ENCODE data around the gene NQO2. TPM values are rescaled to one million over a fixed set of nuclear protein-coding genes. Genes with fewer than 3 reads are reported as not detected.

NQO2 gene
- total and polyA plus RNA-seq, 2 of the 13 experiments (the other 11 are each of a cell fraction or from before 2014, with no cell fraction given): 32.2 to 56.5 TPM

DNA sequence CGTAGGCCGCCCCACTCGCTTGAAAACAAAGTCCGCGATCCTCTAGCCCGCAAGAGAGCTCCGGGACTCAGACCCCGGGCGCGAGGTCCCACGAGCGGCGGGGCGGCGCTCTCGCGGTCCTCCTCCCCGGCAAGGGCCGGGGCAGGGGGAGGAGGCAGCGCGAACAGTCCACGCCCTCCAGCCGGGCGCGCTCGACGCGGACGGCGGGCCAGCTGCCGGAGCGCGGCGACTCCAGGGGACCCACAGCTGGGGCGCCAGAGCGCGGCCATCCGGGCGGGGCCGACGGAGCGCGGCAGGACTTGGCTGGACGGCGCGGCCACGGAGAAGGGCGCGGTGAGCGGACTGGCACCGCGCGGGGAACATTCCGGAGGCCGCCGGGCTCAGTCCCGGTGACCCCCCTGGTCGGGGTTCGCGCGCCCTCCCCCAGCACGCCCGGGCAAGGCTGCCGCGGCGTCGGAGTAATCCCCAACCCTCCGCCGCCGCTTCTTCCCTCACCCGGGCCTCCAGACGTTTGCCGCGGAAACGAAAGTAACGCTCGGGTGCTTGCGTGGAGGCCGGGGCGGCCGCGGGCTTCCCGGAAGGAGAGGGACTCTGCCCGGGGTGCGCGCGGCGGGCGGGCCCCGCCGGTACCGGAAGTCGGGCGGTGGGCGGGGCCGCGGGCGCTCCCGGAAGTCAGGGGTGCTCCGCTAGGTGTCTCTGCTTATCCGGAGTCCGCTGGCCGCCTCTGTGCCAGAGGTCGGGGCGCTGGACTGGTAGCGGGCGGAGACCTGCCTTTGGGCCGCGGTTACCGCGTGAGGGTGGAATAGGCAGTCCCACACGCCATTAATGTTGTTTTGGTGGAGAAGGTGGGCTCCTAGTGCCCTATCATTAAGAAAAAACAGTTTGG is 68.9 kb downstream of the NQO2 start, which contains the start of gene RIPK1 (continued):
- TF ChIP-seq ZNF558 (CRISPR knock-in tag; IDR thresholded peaks at IDR 0.05; ENCODE audit: borderline replicate concordance) (peak; percentile 80), ZNF180 (CRISPR knock-in tag; IDR thresholded peaks at IDR 0.05; ENCODE audit: borderline replicate concordance, low read depth) (no peak; the same call in 1 of the 2 replicates), NR2C2 (CRISPR knock-in tag; IDR thresholded peaks at IDR 0.05; ENCODE audit: borderline replicate concordance) (peak; percentile 82; the same call in 1 of the 2 replicates), KLF15 (CRISPR knock-in tag; IDR thresholded peaks at IDR 0.05; ENCODE audit: borderline replicate concordance) (no peak), GFI1 (CRISPR knock-in tag; IDR thresholded peaks at IDR 0.05; ENCODE audit: borderline replicate concordance) (peak; percentile 82; the same call in 1 of the 2 replicates), SMAD1 (CRISPR knock-in tag; IDR thresholded peaks at IDR 0.05; ENCODE audit: borderline replicate concordance, low read depth) (no peak; the same call in 1 of the 2 replicates), ZNF672 (CRISPR knock-in tag; IDR thresholded peaks at IDR 0.05) (0 out of 2 replicates have a peak, but pooled peaks have one; percentile 38), NR2F6 (IDR thresholded peaks at IDR 0.05) (0 out of 2 replicates have a peak, but pooled peaks have one; percentile 41), NR2F6 (CRISPR knock-in tag; IDR thresholded peaks at IDR 0.05) (peak; percentile 61; the same call in 1 of the 2 replicates), ZNF33B (CRISPR knock-in tag; IDR thresholded peaks at IDR 0.05) (peak; percentile 83; the same call in 1 of the 2 replicates), HHEX (CRISPR knock-in tag; IDR thresholded peaks at IDR 0.05) (no peak), ZFP36L1 (CRISPR knock-in tag; IDR thresholded peaks at IDR 0.05) (peak; percentile 65), SAP130 (CRISPR knock-in tag; IDR thresholded peaks at IDR 0.05; ENCODE audit: low read depth) (peak; percentile 81), ZNF205 (CRISPR knock-in tag; IDR thresholded peaks at IDR 0.05) (0 out of 2 replicates have a peak, but pooled peaks have one; percentile 28), NFATC3 (CRISPR knock-in tag; IDR thresholded peaks at IDR 0.05) (0 out of 2 replicates have a peak, but pooled peaks have one; percentile 91), TAF1 (CRISPR knock-in tag; IDR thresholded peaks at IDR 0.05) (peak; percentile 76)
- TF ChIP-seq, protein P1, sequence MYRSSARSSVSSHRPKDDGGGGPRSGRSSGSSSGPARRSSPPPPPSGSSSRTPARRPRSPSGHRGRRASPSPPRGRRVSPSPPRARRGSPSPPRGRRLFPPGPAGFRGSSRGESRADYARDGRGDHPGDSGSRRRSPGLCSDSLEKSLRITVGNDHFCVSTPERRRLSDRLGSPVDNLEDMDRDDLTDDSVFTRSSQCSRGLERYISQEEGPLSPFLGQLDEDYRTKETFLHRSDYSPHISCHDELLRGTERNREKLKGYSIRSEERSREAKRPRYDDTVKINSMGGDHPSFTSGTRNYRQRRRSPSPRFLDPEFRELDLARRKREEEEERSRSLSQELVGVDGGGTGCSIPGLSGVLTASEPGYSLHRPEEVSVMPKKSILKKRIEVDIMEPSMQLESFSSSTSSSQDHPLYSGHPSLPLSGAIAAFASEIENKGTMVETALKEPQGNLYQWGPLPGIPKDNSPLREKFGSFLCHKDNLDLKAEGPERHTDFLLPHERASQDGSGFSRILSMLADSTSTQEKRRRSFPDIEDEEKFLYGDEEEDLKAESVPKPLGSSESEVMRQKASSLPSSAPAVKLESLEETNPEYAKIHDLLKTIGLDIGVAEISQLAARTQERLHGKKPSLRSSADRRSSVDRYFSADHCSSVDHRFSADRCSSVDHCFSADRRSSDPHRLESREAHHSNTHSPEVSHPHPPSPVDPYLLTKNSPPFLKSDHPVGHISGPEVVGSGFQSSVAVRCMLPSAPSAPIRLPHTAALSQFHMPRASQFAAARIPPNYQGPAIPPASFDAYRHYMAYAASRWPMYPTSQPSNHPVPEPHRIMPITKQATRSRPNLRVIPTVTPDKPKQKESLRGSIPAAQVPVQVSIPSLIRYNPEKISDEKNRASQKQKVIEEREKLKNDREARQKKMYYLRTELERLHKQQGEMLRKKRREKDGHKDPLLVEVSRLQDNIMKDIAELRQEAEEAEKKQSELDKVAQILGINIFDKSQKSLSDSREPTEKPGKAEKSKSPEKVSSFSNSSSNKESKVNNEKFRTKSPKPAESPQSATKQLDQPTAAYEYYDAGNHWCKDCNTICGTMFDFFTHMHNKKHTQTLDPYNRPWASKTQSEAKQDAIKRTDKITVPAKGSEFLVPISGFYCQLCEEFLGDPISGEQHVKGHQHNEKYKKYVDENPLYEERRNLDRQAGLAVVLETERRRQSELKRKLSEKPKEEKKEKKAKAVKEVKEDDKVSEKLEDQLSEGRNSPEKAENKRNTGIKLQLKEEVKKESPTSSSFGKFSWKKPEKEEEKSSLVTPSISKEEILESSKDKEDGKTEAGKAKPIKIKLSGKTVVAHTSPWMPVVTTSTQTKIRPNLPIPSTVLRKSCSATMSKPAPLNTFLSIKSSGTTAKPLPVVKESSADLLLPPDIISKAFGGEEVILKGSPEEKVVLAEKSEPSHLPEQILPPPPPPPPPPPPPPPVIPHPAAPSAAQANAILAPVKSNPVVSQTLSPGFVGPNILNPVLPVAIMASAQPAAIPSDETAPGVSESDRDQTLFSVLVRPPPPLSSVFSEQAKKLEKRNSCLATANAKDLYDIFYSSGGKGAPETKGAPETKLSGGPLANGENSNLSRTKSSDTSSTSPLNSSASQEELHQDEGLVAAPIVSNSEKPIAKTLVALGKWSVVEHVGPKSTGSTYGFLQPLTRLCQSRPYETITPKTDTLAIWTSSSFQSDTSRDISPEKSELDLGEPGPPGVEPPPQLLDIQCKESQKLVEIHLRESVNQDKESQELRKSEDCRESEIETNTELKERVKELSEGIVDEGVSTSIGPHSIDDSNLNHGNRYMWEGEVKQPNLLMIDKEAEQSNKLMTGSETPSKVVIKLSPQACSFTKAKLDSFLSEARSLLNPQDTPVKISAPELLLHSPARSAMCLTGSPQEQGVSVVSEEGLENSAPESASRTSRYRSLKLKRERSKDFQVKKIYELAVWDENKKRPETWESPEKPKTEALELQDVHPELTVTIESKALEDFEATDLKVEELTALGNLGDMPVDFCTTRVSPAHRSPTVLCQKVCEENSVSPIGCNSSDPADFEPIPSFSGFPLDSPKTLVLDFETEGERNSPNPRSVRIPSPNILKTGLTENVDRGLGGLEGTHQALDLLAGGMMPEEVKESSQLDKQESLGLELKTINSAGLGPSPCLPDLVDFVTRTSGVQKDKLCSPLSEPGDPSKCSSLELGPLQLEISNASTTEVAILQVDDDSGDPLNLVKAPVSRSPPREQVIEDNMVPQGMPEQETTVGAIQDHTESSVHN (CRISPR knock-in tag; IDR thresholded peaks at IDR 0.05): no peak; the same call in none of the 2 replicates
- TF ChIP-seq, protein P2, sequence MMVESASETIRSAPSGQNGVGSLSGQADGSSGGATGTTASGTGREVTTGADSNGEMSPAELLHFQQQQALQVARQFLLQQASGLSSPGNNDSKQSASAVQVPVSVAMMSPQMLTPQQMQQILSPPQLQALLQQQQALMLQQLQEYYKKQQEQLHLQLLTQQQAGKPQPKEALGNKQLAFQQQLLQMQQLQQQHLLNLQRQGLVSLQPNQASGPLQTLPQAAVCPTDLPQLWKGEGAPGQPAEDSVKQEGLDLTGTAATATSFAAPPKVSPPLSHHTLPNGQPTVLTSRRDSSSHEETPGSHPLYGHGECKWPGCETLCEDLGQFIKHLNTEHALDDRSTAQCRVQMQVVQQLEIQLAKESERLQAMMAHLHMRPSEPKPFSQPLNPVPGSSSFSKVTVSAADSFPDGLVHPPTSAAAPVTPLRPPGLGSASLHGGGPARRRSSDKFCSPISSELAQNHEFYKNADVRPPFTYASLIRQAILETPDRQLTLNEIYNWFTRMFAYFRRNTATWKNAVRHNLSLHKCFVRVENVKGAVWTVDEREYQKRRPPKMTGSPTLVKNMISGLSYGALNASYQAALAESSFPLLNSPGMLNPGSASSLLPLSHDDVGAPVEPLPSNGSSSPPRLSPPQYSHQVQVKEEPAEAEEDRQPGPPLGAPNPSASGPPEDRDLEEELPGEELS (CRISPR knock-in tag; IDR thresholded peaks at IDR 0.05): no peak
- TF ChIP-seq, protein P3, sequence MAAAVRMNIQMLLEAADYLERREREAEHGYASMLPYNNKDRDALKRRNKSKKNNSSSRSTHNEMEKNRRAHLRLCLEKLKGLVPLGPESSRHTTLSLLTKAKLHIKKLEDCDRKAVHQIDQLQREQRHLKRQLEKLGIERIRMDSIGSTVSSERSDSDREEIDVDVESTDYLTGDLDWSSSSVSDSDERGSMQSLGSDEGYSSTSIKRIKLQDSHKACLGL (CRISPR knock-in tag; IDR thresholded peaks at IDR 0.05): peak; percentile 83
